NCI-H1105 treated with DMSO at 0.1 percent for 48 hours (cell line): ENCODE data around the gene ATP8B3.

ENCODE experiments used
- DNase-seq: peaks from one replicate; lab custom pipeline; 2025; lab: John Stamatoyannopoulos, UW

Gene ATP8B3

DNA sequence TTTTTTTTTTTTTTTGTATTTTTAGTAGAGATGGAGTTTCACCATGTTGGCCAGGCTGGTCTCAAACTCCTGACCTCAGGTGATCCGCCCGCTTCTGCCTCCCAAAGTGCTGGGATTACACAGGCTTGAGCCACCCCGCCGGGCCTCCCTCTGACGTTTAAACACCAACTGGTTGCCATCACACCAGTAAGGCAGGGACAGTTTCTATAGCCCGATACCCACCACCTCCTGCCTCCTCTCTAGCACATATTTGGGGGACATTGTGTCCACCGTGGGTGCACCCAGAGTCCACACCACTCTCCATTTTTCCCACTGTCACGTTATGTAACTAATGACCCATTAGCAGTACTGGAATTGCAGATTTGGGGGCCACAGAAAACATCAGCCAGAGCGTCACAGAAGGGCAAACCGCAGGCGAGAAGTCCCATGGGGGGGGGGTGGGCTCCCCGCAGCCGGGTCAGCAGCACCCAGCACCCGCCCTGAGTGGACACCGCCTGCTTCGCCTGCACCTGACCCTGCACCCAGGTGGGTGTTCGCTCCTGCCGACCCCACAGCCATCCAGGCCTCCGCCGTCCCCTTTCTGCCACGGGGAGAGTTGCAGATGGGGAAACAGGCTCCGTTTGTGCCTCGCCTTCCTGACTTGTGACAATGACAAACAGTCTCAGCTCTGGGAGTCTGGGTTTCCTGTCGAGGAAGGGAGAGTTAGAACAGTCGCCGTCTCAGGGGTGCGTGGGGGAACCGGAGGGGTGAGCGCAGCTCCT is 55.2 kb downstream of the ATP8B3 start:
- no peak for DNase-seq

DNA sequence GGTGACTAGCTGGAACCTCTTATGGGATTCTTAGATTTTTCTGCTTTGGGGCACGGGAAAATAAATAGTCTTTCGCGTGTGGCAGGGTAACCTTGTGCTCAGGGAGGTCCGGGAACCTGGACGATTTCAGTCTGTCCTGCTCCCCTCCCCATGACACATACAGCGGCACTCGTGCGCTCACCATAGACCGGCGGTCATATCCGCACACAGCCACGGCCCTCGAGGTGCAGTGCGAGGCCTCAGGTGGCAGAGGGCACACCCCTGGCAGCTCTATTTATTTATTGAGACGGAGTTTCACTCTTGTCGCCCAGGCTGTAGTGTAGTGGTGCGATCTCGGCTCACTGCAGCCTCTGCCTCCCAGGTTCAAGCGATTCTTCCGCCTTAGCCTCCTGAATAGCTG is 55.8 kb downstream of the ATP8B3 start:
- DNase-seq: no peak

DNA sequence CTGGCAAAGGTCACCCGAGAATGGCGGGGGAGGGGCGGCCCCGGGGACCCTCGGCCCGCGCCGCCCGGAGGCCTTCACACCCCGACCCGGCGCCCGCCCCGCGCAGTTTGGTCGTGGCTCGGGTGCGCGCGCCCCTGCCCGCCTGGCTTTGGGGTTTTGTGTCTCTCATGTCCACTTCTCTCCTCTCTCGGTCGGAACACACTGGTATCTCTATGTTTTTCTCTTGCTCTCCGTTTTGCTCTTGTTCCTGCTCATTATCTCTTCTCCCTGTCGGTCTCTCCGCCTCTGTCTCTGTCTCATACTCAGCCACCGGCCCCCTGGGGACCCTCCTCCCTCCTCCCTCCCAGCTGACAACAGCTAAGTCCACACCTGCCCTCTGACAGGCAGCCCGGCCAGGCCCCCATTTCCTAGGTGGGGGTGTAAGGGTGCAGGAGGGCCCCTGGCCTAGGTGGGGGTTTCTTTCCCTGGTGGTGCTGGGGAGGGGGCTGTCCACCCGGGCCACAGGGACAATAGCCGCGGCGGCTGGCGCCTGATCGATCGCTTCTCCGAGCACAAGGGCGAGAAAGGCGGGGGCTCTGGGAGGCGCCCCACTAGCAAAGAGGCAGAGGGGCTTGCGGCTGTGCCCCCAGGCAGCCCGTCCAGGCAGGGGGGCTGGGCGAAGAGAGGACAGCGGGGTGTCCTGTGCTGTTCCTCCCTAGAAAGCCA is 56.5 kb downstream of the ATP8B3 start:
- DNase-seq: no peak

DNA sequence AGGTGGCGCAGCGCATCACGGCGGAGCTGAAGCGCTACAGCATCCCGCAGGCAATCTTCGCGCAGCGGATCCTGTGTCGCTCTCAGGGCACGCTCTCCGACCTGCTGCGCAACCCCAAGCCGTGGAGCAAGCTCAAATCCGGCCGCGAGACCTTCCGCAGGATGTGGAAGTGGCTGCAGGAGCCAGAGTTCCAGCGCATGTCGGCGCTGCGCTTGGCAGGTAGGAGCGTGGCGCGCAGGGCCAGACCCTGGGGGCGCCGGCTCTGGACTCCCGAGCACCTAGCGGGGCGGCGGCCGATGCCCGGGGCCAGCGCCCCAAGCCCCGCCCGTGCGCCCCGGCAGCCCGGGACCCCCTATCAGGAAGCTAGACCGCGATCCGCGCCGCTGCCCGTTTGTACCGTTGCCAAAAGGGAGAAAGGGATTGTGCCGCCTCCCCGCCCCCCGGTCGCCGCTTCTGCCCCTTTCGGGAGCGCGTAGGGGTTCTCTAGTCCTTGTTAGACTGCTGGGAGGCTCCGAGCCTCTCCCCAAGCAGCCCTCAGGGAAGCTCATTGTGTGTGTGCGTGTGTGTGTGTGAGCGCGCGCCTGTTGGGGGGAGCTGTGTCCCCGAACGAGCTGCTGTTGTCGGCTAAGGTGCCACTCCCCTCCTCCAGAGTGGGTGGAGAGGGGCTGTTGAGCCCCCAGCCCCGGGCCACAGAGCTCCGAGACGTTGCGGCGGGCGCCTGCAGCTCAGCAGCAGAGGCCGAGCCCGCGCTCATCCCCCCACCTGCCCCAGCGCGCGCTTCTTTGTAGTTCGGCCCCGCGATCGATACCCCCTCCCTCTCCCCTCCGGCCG is 57.2 kb downstream of the ATP8B3 start:
- DNase-seq: no peak

DNA sequence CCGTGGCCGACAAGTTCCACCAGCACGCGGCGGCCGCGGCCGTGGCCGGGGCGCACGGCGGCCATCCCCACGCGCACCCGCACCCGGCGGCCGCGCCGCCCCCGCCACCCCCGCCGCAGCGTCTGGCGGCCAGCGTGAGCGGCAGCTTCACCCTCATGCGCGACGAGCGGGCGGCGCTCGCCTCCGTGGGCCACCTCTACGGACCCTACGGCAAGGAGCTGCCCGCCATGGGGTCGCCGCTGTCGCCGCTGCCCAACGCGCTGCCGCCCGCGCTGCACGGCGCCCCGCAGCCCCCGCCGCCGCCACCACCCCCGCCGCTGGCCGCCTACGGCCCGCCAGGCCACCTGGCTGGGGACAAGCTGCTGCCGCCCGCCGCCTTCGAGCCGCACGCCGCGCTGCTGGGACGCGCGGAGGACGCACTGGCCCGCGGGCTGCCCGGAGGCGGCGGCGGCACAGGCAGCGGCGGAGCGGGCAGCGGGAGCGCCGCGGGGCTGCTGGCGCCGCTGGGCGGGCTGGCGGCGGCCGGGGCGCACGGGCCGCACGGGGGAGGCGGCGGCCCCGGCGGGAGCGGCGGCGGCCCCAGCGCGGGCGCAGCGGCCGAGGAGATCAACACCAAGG is 57.9 kb downstream of the ATP8B3 start:
- no peak for DNase-seq

DNA sequence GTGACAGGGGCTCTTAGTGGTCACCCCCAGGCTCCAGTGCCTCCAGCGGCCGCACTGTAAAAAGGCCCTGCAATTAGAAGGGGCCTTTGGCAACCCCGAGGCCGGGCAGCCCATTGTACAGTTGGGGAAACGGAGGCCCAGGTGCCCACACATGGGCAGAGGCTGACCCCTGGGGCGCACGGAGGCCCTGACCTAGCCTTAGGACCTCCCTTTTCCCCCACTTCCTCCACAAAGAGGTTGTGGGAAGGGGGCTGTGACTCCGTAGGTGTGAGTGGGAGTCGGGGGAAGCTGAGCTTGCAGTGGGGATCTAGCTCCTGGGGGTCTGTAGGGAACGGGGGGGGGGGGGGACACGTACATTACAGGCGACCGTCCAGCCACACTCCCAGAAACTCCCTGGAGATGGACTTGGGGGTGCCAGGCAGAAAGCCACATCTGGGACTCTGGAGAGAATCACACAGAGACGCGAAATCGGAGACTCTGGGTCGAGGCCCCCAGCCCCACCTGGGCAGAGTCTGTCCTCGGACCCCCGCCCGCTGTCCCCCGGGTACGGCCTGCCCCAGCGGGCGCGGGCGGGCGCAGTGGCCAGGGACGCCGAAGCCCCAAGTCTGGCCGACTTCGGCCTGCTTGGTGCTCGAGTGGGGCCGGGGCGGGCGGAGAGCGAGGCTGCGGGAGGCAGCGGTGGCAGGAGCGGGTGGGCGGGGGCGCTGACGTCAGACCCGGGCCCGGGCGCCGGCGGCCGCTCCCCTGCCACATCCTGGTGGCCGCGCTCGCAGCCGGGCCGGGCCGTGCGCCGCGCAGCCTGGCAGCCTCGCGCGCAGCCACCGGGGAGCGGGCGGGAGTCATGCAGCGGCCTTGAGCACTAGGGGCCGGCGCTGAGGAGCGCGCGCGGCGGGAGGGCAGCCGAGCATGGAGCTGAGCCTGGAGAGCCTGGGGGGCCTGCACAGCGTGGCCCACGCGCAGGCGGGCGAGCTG is 59.0 kb downstream of the ATP8B3 start, which contains the start of gene ONECUT3:
Gene ONECUT3, plus strand, starts transcription at position 750 of the 972 bp plus-strand sequence. Its CDS starts 157 bp downstream, at position 907.
- no peak for DNase-seq

DNA sequence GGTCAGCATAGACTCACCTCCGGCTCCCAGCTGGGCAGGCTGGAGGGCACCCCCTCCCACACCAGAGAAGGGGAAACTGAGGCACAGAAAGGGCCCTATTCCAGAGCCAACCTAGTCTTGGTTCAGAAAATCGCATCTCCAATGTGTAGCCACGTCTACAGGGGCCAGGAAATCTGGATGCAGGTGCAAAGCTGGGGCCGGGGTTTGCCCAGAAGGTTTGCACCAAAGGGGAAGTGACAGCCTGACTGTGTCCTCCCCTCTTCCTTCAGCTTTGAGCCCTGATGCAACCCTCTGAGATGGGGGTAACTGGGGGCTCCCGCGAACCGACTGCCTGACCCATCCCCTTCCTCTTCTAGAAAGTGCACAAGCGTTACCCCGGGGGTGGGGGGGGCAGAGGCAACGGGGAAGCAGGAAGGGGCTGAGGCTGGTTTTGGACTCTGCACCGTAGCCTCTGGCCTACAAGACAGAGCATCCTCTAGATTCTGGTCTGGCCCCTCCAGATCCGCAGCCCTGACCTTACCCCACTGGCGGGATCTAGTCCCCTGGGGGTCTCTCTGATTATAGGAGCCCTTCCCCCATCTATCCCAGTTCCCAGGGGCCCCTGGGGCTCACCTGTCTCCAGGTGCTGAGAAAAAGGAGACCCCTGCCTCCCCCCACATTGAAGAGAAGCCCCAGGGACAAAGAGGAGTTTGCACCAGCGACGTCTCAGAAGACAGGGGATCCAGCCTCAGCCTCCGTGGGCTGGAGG is 59.9 kb downstream of the ATP8B3 start:
- no peak for DNase-seq

DNA sequence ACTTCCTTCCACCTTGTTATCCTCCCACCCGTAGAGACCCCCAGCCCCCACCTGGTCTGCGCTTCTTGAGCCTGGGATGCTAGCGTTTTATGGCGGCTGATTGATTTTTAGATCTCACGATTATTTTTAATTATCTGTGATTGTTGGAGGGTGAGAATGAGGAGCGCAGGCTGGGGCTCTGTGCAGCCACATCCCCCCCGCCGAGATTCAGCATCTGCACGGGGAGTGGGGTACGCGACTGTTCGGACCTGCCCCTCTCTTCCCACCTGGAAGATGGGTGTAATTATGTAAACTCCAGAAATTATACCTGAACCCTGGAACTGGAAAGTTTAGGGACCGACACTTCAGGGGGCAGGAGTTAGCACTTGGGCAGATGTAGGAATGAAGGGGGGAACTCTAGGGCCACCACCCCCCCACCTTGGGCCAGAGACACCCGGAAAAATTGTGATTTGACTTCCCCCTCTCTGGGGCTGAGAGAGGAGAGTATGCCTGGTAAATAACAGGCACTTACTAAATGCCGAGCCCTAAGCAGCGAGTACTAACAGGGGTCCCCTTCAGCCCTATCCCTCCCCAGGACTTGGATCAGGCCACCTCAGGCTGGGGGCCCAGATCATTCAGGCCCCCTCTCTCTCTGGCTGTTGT is 60.6 kb downstream of the ATP8B3 start:
- no peak for DNase-seq

DNA sequence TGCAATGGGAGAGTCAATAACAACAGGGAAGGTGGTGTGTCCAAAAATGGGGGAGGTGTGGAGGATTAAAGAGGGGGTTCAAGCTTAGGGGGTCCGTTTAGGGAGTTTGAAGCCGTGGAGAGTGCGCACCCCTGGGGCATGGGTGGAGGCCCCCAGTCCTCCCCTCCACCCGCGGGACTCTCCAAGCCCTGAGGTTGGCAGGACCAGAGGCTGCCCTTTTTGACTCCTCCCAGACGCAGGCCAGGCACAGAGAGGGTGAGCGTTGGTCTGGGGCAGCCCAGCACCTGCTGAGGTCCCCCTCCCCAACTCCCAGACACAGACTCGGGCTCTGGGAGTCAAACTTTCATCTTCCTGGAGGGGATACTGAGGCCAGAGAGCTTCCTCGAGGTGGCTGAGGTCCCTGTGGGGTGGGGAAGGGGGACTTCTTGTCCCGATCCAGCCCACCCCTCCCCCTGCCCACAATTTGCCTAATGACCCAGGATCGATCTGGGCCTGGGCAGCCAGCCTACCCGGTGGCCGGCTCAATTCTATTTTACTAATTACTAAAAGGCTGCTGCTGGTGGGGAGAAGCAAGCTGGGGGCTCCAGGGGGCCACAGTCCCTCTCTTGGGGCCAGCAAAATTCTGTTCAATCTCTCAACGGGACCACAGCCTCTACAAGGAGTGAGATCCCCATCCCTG is 61.6 kb downstream of the ATP8B3 start:
- DNase-seq: no peak

DNA sequence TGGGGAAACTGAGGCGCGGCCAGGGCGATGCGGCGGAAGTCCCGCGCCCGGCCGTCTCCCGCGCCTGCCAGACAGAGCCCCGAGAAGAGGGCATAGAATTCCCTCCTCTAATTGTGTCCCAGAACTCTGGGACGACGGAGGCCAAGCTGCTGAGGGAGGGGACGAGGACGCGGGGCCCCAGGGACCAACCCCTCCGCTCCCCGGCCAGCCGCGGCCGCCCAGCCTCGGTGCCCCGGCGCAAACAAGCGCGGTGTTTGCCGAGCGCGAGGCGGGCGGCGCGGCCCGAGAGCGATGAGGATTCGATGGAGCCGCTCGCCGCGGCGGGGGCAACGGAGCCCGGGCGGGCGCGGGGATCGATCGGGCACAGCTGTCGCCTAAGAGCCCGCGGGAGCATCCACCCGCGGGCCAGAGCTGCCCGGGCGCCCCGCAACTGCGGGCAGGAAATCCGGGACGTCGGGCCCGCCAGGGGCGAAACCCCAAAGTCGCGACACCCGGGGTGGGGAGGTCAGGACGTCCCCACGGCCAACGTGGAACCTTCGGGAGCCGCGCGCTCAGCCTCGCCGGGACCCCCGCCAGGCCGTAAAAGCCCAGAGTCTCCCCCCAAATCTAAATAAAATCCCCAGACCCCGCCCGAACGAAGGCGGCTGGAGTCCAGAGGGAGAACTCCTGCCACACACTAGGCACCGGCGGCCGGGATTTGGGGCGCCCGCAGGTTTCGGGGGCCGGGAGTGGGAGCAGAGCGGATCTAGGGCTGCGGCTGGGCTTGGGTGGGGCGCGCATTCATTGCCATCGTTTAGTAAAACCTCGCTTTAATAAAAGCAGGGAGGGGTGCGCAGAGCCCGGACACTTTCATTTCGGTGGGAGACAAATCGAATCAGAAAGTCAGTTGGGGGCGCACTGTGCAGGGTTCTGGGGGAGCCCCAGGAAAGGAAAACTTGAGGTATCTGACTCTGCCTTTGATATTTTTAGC is 62.4 kb downstream of the ATP8B3 start:
- DNase-seq: no peak

DNA sequence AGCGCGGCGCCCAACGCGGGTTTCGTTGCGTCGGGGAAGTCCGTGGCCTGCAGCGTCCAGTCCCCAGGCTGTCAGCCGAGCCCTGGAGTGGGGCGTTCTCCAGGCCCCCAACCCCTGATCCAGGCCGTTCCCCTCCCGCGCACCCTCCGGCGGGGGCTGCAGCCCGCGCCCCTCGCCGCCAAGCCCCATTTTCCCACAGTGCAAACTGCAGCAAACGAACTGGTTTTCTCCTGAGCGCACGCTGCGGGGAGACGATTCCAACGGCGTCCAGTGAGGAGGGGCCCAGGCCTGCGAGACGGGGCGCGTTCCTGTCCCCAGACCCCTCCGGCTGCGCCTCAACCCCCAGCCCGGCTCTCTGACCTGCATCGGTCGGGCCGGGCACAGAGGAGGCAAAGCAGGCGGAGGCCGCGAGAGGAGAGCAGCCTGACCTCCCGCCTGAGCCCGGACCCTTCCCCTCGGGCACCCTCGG is 63.2 kb downstream of the ATP8B3 start:
- no peak for DNase-seq

DNA sequence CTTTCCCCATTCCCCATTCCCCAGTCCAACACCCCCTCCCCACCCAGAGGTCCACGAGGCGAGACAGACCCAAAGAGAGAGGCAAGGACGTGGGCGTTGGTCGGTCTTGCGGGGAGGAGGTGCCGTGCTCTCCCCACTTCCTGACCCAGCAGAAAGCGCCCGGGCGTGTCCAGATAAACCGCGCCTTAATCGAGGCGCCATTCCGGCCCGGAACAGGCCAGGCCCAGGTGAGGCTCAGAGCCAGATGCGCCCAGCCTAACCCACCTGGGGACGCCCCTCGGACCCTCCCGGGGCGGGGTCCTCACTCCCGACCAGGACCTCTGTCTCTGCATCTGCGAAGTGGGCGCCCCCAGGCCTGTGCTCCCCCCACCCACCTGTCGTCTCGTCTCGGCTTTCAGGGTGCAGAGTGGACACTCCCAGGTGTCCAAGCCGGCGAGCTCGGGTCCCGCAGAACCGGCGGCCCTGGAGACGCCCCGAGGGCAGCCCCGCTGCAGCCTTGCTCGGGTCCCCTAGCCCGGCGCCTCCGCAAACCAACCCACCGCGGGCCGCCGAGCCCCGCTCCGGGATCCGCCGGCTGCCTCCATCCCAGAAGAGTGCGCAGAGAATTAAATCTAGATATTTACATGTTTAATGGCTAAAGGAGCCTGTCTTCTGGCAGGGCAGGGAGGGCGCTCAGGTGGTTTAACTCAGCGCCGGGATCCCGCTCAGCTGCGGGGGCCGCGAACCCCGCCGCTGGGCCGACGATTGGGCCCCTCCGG is 63.8 kb downstream of the ATP8B3 start:
- DNase-seq: no peak

DNA sequence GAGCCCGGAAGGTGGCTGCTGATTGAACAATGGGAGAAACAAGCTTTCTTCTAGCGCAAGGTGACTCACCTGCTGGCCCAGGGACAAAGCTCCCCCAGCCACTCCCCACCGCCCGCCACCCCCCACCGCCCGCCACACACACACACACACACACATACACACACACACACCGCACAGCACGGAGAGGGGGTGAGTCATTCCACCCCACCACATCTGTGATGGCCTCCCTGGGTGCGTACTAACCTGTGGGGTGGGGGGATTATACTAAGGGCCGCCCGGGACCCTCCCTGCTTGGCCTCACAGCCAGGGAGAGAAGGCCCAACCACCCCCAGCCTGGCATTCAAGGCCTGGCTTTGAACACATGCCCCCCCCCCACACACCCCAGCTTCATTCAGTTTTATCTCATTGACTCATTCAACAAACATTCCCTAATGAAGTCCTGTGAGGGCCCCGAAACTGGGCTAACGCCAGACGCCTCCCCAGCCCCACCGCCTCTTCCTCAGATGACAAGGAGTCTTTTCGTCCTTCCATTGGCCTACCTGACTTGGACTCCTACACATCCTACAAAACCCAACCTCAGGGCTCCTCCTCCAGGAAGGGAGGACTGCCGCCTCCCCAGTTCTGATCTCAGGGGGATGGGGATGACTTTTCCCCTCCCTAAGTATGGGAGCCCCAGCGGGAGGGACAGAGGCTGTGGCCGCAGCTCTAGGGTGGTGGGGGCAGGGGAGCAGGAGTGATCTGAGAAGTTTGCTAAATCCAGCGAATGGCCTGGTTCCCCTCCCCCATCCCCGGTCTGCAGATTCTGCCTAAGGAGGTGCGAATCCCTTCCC is 64.6 kb downstream of the ATP8B3 start:
- DNase-seq: no peak

DNA sequence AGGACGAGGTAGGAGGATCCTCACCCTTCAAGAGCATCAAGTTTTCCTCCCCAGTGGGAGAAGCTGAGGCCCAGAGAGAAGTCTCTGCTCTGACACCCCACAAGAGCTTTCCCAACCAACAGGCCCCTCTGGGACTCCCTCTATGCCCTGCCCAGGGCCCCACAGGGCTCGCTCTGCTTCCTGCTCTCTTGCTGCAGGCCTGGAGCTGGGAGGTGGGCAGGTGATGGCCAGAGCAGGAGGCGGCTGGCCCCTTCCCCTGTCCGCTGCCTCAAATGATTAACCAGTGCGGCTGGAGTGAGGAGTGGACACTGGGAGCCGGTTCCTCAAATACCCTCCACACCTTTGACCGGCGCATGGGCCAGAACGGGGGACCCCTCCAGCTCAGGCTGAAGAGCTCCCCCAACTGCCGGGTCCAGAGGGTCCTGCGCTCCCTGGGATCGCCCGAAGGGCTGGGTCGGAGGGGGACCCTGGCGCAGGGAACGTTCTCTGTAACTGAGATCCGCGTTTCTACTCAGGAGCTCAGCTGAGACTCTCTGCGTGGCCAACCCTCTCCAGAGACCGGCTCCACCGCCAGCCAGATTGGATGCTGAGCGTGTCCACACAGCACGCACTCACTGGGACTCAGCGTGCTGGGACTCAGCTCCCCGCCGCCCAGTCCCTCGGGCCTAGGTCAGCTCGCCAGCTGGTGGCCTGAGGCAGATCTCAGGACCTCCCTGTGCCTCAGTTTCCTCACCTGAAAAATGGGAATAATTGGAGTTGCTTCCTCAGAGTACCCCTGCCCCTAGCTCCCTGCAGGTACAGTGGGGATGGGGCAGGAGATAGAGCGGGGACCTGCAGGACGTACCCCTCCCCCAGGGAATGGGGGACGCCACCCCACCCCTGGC is 65.4 kb downstream of the ATP8B3 start:
- DNase-seq: no peak

DNA sequence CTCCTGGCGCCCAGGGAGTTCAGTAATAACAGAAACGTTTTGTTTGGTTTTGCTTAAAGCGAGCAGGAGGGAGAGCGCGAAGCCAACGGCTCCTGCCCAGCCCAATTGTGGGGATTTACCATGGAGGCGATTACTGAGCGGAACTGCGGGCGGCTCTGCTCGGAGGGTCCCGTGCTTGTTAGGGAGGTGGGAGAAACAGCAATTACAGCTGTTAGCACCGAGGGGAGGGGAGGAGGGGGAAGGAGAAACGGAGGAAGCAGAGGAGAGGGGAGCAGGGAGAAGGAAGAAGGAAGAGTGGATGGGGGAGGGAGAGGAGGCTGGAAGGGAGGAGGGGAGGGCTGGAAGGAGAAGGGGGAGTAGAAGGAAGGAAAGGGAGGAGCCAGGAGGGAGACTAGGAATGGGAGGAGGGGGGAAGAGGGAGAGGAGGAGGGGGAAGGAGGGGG is 66.5 kb downstream of the ATP8B3 start:
- DNase-seq: no peak
